GM12892 (cell line): Measurements from ENCODE around the gene UBE2E3.

Experiments used
- POLR2A ChIP-seq: IDR thresholded peaks from 2 replicates; pipeline ENCODE4 v1.6.1; 2011; ENCODE audit warnings: low read depth, low read length, control low read depth
- POLR2AphosphoS5 ChIP-seq: IDR thresholded peaks from 2 replicates; pipeline ENCODE4 v1.6.1; 2011; ENCODE audit warnings: low read depth, low read length, control low read depth

DNA sequence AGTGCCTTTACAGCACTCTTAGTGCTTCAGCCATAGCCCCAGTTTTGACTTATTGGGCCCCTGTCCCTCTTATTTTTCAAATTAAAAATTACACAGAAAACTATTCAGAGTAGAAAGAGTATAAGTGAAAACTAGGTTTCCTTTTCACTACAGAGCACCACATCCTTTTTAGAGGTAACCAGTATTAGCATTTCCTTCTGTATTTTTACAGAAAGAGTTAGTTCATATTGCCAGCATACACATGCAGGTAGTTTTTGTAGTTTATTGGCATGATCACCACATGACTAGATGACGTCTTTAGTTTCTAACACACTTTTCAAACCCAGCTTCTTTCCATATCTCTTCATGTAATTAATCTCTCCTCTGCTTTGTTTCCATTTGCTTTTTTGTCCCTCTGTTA lies 66.4 kb downstream of the UBE2E3 start:
- TF ChIP-seq POLR2A, result no peak
- TF ChIP-seq POLR2AphosphoS5, result no peak
